NCI-H2171 treated with DMSO at 0.1 percent for 48 hours (cell line): ENCODE measurements around the gene PADI2.
A peak's percentile ranks its signal among the peaks of the same experiment; 100 is the strongest.
"Not testable (repeated sequence)": the region's sequence is repeated elsewhere in the genome, so short reads cannot be mapped to it uniquely, and the experiment has no call there.

Experiments
- DNase-seq: peaks from one replicate; lab custom pipeline; 2025; lab: John Stamatoyannopoulos, UW

The PADI2 gene

DNA sequence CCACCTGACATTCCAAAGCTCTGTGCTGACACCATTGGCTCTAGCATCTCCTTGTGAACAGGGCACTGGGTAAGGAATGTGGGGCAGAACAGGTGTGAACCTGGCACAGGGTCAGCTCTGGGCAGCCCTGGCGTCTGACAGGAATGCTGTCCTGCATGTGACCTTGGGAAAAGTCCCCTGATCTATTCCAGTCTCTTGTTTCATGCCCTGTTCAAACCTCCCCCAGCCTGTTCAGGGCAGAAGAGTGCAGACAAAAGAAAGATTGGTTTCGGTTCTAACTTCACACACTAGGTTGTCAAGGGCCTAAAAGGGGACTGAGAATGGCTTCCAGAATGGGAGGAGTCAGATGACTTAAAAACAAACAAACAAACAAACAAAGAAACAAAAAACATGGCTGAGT lies 37.8 kb downstream of the PADI2 start:
- no peak for DNase-seq

DNA sequence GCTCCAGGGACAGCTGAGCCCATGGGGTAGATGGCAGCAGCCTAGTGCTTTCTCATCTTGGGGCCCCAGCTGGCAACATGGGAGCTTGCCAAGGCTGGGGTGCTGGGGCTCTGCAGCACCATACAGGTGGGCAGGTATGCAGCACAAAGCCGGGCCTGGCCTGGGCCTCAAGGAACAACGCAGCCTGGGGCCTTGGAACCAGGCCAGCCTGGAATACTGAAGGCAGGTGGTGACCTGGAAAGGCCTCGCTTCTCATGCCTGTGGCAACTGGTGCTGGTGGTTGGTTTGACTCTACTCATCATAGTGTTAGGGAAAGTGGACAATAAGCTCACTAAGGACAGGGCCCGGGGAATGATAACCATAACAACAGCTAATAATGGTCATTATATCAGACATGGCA lies 38.4 kb downstream of the PADI2 start:
- DNase-seq: peak; percentile 86

DNA sequence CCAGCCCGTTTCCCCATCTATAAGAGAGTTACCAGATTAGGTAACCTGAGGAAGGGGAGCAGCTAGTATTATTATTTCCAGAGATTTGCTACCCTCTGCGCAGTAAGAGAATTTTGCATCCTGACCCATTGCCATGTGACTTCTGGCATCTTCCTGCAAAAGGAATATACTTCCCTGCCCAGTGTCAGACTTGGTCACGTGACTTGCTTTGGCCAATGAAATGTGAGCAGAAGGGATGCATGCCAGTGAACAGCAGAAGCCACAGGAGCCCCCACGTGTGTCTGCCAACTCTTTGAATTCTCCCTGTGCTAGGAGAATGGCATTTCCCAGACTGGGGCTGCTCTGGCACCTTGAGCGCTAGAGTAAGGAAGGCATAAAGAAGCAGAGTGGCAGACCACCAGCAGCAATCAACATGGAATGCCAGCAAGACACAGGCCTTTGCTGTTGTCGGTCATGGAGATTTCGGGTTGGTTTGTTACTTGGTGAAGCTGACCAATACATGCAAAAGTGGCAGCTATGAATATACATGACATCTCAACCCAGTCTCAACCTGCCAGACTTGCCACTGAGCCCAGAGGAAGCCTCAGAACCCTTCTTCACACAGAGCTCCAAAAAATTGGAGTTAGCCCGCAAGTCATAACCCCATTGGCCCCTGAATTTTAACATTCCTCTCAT lies 39.0 kb downstream of the PADI2 start:
- DNase-seq: no peak

DNA sequence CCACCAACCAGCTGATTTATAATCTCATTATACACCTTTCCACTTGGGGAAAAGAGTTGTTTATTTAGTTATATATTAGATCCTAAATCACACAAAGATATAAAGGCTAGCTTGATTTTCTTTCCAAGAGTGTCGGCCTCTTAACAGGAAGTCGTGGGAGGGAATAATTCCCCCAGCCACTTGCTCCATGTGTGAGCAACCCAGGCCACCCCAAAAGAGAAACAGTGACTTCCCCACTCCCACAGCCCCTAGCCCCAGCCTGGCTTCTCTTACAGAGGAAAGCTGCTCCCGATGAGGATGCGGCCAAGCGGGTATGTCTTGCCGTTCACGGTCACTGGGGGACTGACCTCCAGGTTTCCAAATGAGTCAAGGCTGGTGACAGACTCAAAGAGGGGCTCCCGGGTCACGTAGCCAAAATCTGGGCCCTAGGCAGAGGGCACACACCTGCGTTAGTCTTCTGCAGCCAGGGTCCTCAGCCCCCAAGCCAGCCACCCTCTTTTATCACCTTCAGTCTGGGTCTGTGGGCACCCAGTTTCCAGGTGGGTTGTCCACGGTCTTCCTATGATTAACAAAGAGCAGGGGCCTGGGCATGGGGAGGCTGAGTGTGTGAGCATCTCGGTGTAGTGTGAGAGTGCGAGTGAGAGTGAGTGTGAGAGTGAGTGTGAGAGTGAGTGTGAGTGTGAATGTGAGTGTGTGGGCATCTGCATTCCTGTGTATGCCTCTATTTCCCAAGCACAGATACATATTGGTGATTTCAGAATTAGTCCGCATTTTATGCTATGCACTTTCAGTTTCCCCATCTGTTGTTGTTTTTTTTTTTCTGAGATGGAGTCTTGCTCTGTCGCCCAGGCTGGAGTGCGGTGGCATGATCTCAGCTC lies 40.0 kb downstream of the PADI2 start:
- DNase-seq: no peak

DNA sequence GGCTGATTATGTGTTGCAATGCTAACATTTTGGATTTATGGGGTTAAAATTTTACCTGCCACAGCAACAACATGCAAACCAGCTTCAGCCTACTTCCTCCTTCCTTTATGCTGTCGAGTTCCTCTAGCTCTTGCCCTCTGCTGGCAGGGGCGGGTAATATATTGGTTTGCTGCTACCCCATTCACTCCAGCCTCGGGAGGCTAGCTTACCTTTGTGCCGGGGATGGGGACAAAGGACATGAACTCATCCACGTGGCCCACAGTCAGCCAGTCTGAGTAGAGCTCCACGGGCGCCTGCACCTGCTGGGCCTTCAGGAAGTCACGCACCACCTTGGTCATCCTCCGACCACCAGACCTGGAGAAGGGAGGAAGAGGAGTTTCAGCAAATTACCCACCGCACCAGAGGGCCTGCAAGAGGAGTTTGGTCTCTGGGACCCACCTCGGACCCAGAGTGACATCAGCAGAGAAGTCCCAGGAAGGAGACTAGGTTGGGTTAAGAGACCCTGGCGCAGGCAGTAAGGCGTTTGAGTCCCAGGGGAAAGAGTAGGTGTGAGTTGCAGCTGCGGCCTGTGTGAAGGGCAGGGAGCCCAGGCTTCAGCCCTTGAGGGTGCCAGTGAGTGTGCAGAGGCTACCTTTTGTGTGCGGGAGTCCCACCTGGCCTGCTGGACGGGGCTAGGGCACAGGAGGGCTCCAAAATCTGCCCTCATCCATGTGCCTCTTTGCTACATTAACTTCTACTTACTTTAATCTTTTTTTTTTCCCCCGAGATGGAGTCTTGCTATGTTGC lies 43.6 kb downstream of the PADI2 start:
- DNase-seq: peak; percentile 12

DNA sequence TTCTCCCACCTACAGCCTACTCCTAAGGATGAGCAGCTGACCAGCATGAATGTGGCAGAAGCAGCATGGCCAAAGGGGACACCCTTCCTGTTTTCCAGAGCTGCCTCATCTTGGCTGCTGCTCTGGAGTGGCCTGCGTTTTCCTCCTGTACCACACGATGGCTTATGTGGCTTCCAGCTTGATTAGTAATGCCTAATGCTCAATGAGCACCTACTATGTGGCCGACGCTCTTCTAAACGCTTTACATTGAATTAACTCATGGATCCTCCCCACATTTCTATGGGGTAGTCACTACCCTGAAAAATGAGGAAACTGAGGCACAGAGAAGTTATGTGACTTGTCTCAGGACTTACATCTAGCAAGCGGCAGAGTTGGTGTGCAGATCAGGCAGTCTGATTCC lies 47.5 kb downstream of the PADI2 start:
- no peak for DNase-seq

DNA sequence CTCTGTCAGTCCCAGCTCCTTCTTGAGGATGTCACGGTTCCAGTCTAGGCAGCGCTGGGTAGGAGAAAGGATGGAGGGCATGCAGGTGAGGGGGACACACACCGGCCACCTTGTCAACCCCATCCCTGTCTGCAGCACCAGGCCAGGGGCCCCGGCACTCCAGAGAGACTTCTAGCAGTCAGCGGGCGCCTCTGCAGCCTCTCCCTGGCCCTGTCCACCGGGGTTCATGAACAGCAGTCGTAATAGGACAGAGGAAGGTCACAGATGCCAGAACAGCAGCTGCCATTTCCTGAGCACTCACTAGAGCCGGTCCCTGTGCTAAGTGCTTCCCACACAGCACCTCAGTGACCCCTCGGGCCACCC lies 49.1 kb downstream of the PADI2 start:
- no peak for DNase-seq

DNA sequence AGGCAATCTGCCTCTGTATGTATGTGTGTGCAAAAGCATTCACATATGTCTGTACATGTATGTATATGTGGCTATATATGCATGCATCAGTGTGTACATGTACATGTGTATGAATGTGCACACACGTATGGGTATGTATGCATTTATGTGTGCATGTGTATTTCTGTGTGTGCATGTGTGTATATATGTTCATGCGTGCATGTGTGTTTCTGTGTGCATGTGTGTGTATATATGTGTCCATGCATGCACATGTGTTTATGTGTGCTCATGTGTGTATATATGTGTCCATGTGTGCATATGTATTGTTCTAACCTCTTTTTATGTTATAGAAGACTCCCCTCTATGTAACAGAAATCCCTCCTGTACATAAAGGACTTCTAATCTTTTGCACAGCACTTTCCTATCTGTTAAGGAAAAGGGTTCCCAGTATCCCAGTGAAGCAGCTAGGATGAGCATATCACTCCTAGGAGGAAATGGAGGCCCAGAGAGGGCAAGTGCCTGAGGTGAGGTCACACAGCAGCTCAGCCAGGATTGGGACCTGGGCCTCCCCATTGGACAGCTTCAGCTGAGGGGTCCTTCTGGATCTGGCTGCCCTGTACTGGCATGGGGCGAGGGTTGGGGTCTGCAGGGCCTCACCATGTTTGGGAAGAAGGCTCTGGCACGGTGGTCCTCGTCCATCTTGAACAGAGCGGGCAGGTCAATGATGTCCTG lies 49.6 kb downstream of the PADI2 start:
- DNase-seq: no peak

DNA sequence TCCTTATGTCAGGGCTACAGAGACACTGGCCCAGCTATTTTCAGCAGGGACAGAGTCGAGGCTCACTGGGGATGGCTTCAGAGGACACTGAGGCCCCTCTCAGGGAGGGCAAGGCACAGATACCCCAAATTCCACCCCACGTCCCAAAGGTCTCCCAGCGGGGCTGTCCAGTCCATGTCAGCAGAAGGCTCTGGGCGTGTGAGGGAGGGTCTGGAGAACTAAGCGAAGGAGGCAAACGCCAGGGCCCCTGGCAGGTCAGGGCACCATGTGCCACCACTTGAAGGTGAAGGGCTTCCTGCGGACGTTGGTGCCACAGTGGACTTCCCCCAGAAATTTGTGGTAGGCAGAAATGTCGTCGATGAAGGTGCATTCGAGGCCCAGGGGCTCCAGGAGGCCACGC lies 50.5 kb downstream of the PADI2 start:
- no peak for DNase-seq

DNA sequence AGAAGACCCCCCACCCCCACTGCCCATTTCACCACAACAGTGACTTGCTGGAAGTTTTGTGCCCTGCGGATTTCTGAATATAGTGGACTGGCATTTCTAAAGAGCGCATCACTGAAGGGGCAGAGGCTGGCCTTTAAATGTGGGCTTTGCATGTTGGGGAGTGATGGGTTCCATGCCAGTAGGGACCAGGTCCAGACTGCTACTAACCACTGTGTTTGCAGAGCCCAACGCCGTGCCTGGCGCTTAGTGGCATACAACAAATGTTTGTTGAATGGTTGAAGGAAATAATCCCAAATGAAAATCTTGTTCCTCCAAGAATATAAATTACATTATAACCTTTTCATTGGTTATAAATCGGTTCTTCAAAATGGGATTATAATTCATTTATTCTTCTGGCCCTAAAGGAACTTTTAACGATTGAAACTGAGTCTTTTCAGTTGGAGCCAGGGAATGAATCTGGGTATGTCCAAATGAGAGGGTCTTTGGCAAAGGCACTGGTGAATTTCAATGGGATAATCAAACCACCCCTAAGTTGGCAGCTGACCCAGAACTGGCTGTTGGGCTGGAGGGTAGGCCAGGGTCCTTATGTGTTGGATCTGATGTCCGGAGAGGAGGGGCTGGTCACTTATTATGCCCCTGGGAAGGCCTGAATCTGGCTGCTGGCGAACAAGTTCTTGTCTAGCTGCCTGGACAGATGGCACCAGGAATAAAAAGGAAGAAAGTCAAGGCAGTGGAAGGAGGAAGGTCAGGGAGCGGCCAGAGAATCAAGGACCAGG lies 51.6 kb downstream of the PADI2 start:
- no peak for DNase-seq

DNA sequence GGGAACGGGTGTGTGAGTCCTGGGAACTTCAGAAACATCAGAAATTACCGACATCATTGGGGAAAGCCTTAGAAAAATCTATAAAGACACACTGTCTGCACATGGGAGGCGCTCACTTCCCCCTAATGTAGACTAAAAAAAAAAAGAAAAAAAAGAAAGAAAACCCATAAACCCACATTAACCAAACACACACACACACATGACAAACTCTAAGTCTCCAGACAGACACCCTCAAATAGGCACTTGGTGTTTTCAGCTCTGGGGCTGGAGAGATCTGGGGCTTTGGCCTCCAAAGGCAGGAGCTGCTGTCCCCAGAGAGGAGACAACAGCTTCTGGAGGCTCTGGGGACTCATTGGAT lies 52.2 kb downstream of the PADI2 start:
- no peak for DNase-seq

DNA sequence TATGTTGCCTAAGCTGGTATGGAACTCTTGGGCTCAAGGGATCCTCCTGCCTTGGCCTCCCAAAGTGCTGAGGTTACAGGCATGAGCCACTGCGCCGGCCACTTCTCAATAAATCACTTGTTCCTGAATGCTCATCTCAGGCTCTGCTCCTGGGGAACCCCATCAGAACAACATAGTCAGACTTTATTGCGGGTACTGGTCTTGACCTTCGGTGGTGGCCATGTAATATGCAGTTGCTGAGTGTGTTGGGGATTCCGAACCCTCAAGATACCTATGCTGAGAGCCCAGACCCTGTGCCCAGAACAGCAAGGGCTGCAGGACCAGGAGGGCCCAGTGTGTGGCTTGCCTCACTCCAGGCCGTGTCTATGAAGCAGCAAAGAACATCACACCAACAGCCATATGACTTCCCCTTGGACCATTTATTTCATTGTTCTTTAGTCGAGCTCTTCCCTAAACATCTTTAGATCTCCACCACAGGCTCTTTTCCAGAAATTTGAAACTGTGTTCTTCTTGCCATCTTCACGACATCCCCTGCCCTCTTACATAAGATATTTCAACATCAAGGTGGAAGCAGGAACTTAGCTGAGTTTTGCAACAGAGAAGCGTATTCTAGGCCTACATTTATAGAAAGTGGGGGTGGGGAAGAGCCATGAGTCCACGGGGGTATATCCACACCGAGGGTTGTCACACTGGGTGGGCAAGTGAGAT lies 52.7 kb downstream of the PADI2 start:
- no peak for DNase-seq

DNA sequence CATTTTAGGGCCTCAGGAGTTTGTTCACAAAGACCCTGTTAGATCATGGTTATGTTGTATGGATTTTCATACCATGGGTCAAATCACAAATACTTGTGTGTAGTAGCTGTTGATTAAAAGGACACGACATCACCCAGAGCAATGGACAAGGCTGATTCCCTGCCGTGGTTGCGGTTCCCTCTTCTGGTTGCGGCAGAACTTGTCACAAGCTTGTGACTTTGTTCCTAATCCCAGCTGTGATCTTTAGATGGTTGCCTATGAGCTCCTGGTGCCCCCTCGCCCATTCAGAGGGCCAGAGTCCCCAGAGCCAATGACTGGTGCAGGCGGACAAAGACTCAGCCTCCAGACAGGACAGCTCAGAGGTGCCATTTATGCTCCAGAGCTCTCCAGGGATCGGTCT lies 53.6 kb downstream of the PADI2 start:
- no peak for DNase-seq

DNA sequence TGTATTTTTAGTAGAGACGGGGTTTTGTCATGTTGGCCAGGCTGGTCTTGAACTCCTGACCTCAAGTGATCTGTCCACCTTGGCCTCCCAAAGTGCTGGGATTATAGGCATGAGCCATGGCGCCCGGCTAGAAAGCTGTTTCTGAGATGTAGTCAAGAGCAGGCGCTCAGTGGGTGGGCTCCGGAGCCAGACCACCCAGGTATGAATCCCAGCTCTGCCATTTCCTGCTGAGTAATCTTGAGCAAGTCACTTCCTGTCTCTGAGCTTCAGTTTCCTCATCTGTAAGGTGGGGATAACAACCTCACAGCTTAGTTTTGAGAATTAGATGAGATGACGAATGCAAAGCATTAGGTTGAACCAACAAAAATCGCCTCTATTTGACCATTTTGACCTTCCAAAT lies 56.5 kb downstream of the PADI2 start:
- DNase-seq: not testable (repeated sequence)

DNA sequence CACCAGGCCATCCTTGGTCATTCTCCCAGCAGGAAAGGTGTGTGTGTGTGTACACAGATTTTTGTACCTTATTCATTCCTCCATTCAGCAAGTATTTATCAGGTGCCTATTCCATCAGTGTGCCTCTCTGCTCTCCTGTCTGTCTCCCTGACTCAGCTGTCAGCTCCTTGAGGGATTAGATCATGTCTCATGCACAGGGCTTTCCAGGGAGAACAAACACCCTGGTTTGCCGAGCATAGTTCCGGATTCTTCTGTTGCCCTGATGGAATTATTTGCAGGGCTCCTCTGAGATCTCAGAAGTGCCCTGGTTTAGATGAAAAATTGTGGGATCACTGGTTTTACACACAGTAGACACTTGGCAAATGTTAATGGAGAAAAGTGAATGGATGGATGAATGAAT lies 57.4 kb downstream of the PADI2 start:
- no peak for DNase-seq

DNA sequence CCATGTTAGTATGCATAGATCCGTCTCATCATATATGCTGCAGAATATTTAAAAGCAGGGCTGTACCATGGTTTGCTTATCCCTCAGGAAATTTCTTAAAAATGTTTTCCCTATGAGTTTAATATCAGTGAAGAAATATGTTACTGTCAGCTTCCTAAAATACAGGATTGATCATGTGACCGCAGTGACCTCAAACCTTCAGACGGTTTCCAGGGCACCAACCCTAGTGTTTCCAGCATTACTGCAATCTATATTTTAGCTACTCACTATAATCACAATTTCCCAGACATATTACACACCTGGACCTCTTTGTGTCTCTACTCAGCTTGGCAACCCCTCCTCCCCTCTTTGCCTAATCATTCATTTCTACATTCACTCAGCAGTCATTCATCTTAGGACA lies 57.8 kb downstream of the PADI2 start:
- no peak for DNase-seq

DNA sequence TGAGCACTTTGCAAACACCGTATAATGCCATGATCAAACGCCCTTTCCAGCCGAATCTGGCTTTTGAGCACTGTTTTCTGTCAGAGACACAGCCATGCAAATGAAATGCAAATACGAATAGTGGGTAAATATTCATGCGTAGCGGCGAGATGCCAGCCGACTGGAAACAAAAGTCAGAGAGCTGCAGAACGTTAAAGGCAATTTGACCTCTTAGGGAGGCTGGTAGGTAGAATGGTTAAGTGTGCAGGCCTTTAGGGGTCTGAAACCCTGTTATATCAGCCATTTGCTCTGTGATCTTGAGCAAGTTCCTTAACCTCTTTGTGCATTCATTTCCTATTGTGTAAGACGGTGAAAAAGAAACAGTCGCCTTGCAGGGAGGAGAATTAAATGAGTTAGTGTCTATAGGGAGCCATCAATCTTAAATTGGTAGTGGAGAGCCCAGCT lies 58.9 kb downstream of the PADI2 start:
- no peak for DNase-seq

DNA sequence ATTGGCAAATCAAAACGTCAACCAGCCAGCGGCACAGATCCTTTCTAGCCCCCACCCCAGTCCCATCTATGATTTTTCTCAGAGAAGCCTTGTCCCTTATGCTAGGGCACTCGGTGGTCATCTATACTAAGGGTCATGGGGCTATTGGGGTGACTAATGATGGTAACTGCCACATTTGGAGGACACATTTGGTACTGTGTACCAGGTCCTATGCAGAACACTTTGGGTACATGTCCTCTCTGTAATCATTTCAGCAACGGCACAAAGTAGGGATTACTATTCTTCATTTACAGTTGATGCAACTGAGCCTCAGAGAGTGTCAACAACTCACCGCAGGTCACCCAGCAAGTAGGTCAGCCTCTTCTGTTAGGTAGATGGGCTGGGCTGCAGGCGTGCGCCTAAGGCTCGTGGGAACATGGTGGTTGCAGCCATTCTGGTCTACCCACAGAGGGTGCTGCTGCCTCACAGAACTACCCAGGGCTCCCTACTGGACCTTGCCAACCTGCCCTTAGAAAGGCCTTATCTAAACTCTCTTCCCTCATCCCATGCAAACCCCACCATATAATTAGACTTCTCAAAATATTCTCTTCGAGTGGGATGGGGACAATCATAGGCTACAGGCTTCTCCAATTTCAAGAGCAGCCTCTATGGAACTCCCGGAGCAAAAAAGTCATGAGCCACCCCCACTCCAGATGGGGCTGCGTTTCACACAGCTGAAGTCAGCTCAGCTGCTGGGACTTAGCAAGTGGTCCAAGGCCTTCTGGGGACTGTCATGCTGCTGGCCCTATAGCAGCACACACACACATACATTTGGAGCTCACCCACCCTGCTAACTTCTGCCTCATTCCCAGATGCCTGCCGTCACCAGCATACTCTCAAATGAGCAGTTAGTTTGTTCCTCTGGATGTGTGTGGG lies 59.6 kb downstream of the PADI2 start:
- peak; percentile 77 for DNase-seq

DNA sequence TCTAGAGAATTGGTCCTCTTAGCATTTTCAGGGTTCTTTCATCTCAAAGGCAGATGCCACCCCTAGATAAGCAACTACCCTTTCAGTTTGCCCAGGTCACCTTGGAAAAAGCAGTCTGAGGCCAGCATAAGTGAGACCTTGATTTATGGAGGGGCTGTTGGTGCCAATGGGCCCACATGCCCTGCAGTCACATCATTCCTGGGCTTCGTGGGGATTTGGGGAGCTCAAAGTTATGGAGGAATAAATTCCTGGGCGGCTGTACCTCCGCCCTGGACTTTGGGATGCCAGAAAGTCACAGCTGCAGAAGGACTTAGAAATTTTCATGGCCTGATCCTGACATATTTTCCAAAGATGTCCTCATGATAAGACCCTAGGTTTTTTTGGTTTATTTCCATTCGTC lies 62.7 kb downstream of the PADI2 start:
- no peak for DNase-seq

DNA sequence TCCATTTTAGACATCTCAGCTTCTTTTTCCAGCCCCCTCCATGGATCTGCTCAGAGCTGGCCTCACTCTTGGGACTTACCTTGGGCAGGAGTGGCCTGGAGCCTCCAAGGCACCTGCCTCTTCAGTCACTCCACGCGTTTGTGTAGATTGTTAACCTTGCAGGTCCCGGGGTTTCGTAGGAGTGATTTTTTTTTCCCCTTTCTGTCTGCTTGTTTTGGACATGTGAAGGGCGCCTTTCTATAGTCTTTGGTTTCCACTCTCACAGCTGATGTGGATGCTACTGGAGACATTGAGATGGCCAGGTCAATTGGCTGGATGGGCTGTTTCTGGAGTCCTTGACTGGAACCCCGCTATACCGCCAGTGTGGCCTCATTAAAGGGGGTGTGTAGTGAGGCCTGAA lies 63.5 kb downstream of the PADI2 start:
- DNase-seq: no peak
